RWPE2 (cell line): ENCODE data around the gene ACOX1.

Experiments used
- ATAC-seq: fragments of 200-7000 bp; cut with Tn5 transposase; 3 replicates; pipeline ENCODE4 v1.9.1; 2021; ENCODE audit warnings: low read depth
- DNase-seq: peaks from one replicate; pipeline ENCODE4 v3.0.0-alpha.2; 2020; ENCODE audit warnings: low spot score
- H3K27ac ChIP-seq: fragments of 450-650 bp; 2 replicates; pipeline ENCODE4 v1.5.1; 2017; ENCODE audit warnings: mild to moderate bottlenecking; ENCODE audit not compliant: poor library complexity, severe bottlenecking
- H3K27me3 ChIP-seq: fragments of 250-450 bp; sonication (Bioruptor Pico); 2 replicates; pipeline ENCODE4 v1.5.1; 2021; ENCODE audit warnings: mild to moderate bottlenecking, moderate library complexity; ENCODE audit not compliant: insufficient read depth, poor library complexity, severe bottlenecking
- H3K36me3 ChIP-seq: fragments of 250-450 bp; sonication (Bioruptor Pico); 2 replicates; pipeline ENCODE4 v1.5.1; 2020; ENCODE audit warnings: low read depth, mild to moderate bottlenecking, moderate library complexity
- H3K4me1 ChIP-seq: fragments of 250-450 bp; sonication (Bioruptor Pico); 2 replicates; pipeline ENCODE4 v1.5.1; 2021; ENCODE audit warnings: mild to moderate bottlenecking, moderate library complexity; ENCODE audit not compliant: insufficient read depth, poor library complexity, severe bottlenecking
- H3K4me3 ChIP-seq: fragments of 250-450 bp; sonication (Bioruptor Pico); 2 replicates; pipeline ENCODE4 v1.5.1; 2021; ENCODE audit warnings: mild to moderate bottlenecking, moderate library complexity; ENCODE audit not compliant: severe bottlenecking
- H3K9me3 ChIP-seq: fragments of 250-450 bp; sonication (Bioruptor Pico); 2 replicates; pipeline ENCODE4 v1.5.1; 2021; ENCODE audit warnings: mild to moderate bottlenecking, moderate library complexity; ENCODE audit not compliant: severe bottlenecking
- TF ChIP-seq, protein P1 (sequence below): fragments of 450-650 bp; IDR thresholded peaks from one replicate; pipeline ENCODE4 v1.5.1; 2017; ENCODE audit warnings: mild to moderate bottlenecking, moderate library complexity; ENCODE audit not compliant: poor library complexity, severe bottlenecking

Gene ACOX1

DNA sequence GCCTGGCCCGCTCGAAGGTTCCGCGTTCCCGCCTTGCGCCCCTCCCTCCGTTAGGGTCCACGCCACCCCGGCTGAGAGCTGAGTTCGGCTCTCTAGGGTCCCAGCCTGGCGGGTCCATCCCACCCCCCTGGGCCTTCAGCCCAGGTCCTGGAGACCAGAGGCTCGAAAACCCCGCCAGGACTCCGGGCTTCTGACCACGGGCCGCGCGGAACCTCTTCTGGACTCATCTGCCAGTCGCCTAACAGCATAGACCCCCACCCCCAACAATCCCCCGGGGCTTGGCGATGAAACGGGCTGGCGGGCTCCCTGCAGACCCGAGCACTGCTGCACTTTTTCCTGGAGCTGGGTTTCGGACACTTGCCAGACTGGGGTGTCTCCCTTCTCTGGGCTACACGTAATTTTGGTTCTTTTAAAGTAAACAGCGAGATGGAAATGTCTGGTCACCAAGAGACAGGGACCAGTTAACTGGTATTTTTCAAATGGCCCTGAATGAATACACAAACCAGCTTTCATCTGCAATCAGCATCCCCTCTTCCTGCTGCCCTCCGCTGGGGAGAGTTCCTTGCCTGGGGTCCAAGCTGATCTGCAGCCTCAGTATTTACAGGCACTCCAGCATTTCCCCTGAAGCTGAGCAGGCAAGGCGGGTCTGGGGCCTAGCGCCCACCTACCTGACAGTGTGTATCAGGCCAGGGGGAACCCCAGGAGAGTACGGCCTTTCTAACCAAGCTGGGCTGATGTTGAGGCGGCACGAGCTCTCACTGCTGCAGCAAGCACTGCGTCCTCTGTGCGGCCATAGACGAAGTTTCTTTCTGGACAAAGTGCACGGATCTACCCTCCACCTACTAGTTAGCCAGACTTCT is 81.6 kb downstream of the ACOX1 start:
- Histone ChIP-seq H3K4me3 (peak overlapping the region; percentile 81), H3K27ac (peak overlapping the region; percentile 76), H3K27me3 (no peaks in the 10 kb centered on the region), H3K9me3 (no peaks in the 10 kb centered on the region), H3K4me1 (peaks cover 9% of the 10 kb centered on the region), H3K36me3 (peaks cover 43% of the 10 kb centered on the region)
- ATAC-seq, result no peak
- TF ChIP-seq, protein P1, sequence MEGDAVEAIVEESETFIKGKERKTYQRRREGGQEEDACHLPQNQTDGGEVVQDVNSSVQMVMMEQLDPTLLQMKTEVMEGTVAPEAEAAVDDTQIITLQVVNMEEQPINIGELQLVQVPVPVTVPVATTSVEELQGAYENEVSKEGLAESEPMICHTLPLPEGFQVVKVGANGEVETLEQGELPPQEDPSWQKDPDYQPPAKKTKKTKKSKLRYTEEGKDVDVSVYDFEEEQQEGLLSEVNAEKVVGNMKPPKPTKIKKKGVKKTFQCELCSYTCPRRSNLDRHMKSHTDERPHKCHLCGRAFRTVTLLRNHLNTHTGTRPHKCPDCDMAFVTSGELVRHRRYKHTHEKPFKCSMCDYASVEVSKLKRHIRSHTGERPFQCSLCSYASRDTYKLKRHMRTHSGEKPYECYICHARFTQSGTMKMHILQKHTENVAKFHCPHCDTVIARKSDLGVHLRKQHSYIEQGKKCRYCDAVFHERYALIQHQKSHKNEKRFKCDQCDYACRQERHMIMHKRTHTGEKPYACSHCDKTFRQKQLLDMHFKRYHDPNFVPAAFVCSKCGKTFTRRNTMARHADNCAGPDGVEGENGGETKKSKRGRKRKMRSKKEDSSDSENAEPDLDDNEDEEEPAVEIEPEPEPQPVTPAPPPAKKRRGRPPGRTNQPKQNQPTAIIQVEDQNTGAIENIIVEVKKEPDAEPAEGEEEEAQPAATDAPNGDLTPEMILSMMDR, result no peak
- peak; percentile 66 for DNase-seq

DNA sequence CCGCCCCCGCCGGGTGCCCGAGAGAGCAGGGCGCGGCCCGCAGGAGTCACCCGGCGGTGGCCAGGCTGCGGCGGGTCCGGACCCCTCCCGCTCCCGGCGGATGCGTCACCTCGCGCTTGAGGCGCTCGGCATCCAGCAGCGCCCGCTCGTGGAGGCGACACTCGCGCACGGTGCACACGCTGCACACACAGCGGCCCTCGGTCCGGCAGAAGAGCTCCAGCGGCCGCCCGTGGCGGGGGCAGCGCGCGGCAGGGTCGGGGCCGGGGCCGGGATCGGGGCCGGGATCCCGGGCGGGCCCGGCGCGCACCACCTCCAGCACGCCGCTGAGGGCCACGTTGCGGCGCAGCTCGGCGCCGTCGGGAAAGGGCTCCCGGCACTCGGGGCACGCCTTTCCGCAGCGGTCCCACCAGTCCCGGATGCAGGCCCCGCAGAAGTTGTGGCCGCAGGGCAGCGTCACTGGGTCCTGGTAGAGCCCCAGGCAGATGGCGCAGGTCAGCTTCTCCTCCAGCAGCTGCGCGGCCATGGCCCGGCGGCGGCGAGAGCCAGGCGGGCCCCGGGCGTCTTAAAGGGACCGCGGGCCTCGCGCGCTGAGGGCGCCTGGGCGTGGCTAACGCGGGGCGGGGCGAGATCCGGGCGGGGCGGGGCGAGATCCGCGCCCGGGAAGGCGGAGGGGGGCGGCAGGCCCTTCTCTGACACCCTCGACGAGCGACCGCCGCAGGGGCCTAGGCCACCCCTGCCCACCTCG is 82.4 kb downstream of the ACOX1 start, which contains the start of gene TRIM65:
Gene TRIM65 (minus strand): TSS at position 537 of the 745 bp plus-strand sequence. CDS start 14 bp downstream, at position 523.
- TF ChIP-seq, protein P1, result peak; percentile 74
- peak; percentile 66 for ATAC-seq

GRCh38 chr17:75895370-75896155 is 83.4 kb downstream of the ACOX1 start:
- no peaks in the 10 kb centered on the region for H3K9me3 ChIP-seq
- TF ChIP-seq, protein P1, result no peak
- H3K27ac ChIP-seq, result peak overlapping the region; percentile 76
- H3K4me1 ChIP-seq, result peaks cover 9% of the 10 kb centered on the region
- no peak for DNase-seq
- no peaks in the 10 kb centered on the region for H3K27me3 ChIP-seq
- H3K36me3 ChIP-seq, result peaks cover 36% of the 10 kb centered on the region
- H3K4me3 ChIP-seq, result peak overlapping the region; percentile 81
- ATAC-seq, result no peak

More for the DNA sequence above, 82.4 kb downstream of the ACOX1 start, which contains the start of gene TRIM65:
- Histone ChIP-seq H3K4me3 (peak within 1 kb of the TSS; percentile 81), H3K27me3 (no peaks in the 10 kb centered on the region), H3K9me3 (no peaks in the 10 kb centered on the region), H3K27ac (peak within 1 kb of the TSS; percentile 76), H3K36me3 (peaks cover 38% of the 10 kb centered on the region), H3K4me1 (peaks cover 9% of the 10 kb centered on the region)
- DNase-seq, result peak; percentile 83

DNA sequence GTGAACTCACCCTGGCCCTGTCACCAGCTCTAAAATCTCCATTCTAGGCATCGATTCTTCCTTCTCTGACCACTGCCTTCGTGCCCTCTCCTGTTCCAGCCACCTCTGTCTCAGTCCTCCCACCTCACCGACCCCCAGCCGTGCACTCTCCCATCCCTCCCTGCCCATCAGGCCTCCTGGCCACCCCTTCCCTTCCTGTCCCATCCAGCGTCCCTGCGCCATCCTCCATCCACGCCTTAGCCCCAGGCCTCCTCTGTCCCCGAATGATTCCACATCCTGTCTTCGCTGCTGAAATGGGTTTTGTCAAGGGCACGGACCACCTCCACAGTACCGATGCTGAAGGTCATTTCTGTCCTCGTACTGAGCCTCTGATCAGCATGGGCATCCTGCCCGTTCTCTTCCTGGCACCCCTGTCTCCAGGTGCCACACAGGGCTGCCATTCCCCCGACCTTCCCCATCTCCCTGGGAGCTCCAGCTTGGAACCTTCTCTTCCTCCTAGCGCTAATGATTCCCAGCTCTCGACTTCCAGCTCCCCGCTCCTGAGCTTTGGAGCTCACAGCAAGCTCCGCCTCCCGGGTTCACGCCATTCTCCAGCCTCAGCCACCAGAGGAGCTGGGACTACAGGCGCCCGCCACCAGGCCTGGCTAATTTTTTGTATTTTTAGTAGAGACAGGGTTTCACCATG is 84.8 kb downstream of the ACOX1 start:
- no peak overlapping the region for H3K4me3 ChIP-seq
- TF ChIP-seq, protein P1, result no peak
- H3K27ac ChIP-seq, result no peak overlapping the region
- DNase-seq (no peak), ATAC-seq (no peak)
- peaks cover 36% of the 10 kb centered on the region for H3K36me3 ChIP-seq
- peaks cover 9% of the 10 kb centered on the region for H3K4me1 ChIP-seq
- H3K27me3 ChIP-seq, result no peaks in the 10 kb centered on the region
- H3K9me3 ChIP-seq, result no peaks in the 10 kb centered on the region
